GM21723 (cell line): Measurements from ENCODE around the gene LTBP4.
A peak's percentile ranks its signal among the peaks of the same experiment; 100 is the strongest.

Source experiments
- ATAC-seq: cut with Tn5 transposase; IDR thresholded peaks from one replicate; pipeline ENCODE4 v1.9.1; 2021; ENCODE audit warnings: mild to moderate bottlenecking, moderate library complexity; ENCODE audit not compliant: unreplicated experiment

LTBP4 gene

DNA sequence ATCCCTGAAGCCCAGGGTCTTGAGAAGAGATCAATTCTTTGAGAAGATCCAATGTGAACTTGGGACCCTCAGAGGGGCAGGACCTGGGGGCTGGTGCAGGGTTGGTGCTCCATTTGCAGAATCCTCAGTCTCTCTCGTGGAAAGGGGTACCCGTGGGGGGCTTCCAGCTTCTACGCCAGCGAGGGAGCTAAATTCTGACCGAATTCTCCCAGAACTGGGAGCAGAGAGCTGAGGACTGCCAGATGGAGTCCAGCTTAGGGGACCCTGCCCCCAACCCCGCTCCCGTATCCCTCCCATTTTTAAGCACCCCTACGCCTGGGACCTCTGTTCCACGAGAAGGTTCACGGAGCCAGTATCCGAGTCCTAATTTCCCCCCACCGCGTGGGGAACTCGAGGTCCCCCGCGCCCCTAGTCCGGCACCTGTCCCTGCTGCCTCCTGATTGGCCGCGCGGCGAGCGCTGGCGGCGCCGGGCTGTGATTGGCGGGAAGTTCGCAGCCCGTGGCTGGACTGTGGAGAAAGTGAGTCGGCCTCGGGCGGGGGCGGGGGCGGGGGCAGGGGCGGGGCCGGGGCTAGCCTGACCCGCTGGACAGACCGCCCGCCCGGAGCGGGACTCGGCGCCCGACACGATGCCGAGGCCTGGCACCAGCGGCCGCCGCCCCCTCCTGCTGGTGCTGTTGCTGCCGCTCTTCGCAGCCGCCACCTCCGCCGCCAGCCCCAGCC lies 4.4 kb upstream of the LTBP4 start:
- no peak for ATAC-seq

DNA sequence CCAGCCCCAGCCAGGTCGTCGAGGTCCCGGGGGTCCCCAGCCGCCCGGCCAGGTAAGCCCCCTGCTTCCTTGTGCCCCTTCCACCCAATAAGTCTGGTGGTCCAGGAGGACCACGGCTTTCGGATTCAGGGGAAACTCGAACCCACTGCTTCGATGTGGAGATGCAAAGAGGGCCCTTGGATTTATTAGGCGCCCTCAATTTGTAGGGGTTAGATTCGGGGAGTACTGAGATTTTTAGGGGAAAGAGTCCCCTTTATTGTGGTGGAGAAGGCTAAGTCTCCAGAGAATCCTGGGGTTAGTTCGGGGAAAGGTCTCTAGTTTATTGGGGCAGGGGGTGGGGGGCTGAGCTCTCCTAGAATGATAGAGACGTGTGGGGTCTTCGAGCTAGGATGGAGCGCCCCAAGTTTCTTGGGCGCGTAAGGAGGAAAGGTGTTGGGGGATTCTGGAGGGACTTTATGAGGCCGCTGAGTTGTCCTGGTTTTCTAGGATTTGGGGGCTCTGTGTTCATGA lies 3.8 kb upstream of the LTBP4 start:
- ATAC-seq: no peak

DNA sequence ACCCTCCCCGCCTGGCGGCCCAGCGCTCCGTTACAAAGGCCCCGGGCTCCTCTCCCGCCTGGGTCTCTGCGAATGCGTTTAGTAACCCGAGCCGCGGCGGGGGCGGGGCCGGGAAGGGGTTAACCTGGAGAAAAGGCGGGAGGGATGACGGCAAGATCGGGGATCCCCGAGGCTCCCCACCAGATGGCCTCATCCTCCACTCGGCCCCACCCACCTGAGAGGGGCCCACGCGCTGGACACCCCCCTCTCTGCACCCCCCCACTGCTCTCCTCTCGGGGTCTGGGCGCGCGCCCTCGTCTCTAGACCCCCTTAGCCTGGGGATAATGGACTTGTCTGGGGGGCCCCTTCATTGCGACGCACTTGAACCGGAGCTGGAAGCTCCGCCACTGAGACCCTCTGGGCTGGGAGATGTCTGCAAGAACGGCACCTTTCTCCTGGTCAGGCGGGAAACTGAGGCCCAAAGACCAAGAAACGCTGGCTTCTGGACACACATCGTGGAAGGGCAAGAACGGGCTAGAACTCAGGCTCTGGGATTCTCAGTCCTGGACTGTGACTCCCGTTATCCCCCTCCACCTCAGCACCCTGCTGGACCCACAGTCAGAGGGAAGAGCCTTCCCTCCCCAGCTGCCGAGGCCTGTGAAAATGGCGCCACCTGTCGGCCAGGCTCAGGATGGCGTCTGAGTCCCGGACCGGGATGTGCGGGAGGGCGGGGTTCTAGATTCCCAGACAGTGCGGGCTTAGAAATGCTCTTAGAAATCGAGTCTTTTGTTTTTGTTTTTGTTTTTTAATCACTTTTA lies 2.9 kb upstream of the LTBP4 start:
- no peak for ATAC-seq

DNA sequence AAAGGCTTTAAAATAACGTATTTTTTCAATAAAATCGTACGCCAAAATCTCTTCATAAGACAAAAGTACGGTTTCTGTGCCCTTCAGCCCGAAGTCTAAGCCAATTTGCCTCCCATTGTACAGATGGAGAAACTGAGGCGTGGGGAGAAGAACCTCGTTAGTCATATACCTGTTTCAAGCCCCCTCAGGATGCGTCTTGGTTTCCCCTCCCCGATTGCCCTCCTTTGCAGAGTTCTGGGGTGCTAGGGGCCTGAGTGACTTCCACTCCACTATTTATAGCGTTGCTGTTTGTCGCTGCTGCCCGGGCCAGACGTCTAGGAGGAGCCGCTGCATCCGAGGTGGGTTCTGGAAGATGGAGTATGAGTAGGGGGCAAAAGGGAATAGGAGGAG lies 2.3 kb upstream of the LTBP4 start:
- ATAC-seq: no peak

DNA sequence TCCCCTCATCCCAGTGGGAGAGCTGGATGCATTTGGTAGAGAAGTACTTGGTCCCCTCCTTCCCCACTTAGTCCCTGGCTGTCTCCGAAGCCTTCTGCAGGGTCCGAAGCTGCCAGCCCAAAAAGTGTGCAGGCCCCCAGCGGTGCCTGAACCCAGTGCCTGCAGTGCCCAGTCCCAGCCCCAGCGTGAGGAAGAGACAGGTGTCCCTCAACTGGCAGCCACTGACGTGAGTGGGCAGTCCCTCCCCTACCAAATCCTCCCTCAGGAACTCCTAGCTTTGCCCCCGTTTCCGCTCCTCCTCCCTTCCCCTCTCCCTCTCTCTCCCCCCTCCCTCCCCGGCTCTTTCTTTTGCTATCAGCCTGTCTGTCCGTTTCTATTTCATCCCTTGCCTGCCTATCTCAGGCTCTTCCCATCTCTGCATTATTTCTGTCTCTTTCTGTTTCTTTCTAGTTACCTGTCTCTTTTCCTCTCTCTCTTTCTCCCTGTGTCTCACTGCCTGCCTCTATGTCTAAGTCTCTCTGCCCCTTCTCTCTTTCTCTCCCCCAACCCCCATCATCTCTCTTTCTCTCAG lies 1.8 kb upstream of the LTBP4 start:
- no peak for ATAC-seq

DNA sequence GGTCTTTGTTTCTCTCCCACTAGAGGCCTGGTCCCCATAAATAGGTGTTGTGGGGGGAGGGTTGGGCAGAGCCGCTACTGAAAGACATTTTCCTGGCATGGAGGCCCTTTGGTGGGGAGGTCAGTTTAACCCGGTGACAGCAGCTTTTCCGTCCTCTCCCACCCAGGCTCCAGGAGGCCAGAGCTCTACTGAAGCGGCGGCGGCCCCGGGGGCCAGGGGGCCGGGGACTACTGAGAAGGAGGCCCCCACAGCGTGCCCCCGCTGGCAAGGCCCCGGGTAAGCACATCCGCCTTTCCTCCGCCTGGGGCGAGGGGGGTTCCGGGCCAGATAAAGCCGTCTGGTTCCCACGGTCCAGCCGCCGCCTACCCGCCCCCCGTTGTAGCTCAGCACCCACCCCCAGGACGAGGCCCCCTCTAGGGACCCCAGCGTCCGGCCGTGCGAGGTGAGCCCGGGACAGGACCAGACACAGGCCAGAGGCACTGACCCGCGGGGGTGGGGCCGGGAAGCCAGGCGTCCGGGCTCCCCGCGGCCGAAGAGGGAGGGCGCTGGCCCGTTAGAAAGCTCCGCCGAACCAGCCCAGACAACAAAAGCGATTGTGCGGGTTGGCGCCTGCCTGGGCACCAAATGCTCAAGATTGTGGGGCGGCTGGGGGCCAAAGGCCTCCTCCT lies 1.1 kb upstream of the LTBP4 start:
- ATAC-seq: no peak

DNA sequence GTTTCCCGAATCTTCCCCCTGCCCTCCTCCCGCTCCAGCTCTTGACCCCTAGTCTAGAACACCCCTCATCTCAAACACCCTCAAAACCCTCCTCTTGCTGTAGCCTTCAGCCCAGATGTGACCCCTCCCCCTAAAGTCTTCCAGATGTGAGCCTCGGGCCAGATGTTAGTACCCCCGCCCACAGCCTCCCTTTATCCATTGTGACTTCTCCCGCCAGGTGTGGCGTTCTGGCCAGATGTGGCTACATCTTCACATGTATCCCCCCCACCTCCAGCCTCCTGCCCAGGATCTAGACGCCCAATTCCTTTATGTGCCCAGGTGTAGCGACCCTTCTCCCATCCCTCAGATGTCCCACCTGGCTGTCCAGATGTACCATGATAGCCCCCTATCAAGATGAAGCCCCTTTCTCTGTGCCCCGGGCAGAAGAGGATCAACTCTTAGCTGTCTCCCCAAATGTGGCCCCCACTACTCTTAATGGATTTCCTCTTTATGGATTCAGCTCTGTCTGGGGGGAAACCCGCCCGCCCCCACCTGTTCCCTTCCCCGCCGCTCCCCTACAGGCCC lies 517 bp upstream of the LTBP4 start:
- ATAC-seq: no peak

DNA sequence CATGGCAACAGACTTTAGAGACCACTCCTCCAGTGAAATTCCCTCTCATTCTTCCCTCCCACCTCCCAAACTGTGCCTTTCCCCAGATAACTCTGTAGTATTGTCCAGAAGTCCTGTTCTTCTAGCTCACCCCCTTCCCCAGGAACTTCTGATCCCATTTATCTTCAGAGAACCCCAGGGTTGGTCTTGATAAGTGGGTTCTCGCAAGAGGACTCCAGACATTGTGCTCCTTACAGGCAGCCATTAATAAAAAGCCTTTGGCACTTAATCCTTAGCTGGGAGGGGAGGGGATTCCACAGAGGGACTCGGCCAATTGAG lies 1.9 kb downstream of the LTBP4 start:
- no peak for ATAC-seq

DNA sequence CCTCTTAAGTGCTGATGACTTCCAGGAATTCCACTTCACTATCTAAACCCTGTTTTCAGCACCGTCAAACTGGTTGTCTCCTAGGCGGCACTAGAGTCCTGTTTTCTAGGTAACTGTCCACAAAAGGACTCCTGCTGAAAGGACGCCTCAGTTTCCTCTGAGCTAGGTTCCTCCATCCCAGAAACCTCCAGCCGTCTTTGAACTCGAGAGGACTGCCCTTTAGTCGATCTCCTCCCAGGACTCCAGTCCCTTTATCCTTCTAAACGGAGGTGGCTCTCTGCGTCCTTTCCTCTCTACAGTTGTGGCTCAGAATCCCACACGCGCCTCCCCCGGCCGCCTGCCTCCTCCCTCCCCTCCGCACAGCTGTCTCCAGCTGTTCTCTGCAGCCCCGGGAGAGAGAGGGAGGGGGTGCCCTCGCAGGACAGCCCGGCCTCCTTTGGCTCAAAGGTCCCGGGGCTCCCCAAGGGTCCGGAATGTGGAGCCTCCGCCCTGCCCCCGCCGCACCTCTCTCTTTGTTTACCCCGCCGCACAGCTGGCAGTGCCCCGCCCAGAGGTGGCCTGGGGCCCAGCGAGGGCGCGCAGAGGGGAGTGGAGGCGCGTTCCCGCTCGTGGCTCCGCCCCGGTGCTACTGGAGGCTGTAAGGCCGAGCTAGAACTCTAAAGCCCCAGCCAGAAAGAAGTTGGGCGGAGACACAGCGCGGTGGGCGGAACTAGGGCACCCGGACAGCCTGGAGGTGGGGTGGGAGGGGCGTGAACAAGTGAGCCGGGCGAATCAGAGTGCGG lies 2.4 kb downstream of the LTBP4 start:
- peak; percentile 67 for ATAC-seq

DNA sequence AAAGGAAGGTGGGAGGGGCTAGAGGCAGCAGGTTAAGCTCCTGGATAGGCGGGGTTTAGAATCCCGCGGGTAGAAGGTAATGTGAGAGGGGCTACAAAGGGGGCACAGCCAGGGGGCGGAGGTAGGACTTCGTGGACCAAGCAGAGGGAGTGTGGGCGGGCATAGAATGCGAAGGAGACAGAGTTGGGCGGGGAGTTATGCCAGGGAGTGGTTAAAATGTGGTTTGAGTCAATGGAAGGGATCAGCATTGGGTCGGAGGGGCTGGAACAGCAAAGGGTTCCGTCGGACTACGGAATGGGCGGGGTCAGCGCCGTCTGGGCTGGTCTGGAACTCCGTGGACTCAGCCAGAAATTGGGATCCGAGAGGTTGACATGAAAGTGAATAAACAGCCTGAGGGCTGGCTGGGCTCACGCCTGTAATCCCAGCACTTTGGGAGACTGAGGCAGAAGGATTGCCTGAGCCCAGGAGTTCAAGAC lies 3.0 kb downstream of the LTBP4 start:
- no peak for ATAC-seq

DNA sequence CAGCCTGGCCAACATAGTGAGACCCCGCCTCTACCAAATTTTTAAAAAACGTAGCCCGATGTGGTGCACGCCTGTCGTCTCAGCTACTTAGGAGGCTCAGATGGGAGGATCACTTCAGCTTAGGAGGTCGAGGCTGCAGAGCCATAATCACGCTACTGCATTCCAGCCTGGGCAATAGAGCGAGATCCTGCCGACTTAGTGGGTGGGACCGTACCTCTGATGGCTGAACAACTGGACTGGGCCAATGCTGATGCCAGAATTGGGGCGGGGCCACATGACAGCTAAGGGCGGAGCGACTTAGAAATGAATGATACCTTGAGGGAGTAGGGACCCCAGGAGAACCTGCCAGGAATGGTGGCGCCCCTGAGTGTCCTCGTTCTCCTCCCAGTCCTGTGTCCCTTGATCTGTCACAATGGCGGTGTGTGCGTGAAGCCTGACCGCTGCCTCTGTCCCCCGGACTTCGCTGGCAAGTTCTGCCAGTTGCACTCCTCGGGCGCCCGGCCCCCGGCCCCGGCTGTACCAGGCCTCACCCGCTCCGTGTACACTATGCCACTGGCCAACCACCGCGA lies 3.6 kb downstream of the LTBP4 start:
- ATAC-seq: no peak

DNA sequence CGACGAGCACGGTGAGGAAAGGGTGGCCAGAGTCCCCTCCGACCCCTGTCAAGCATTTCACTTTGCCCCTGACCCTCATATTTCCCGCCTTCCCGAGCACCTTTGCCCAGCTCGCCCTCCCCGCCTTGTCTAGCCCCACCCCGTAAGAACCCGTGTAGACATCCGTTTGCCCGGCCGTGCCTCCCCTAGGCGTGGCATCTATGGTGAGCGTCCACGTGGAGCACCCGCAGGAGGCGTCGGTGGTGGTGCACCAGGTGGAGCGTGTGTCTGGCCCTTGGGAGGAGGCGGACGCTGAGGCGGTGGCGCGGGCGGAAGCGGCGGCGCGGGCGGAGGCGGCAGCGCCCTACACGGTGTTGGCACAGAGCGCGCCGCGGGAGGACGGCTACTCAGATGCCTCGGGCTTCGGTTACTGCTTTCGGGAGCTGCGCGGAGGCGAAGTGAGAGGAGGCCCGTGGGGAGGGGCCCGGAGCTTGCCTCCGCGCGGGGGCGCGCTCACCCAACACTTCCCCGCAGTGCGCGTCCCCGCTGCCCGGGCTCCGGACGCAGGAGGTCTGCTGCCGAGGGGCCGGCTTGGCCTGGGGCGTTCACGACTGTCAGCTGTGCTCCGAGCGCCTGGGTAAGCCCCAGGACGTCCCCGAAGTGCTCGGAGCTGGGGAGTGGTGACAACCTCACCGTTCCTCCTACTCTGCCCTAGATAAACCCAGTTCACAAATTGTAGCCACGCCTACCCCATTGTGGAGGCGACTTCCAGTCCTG lies 4.2 kb downstream of the LTBP4 start:
- peak; percentile 27 for ATAC-seq

DNA sequence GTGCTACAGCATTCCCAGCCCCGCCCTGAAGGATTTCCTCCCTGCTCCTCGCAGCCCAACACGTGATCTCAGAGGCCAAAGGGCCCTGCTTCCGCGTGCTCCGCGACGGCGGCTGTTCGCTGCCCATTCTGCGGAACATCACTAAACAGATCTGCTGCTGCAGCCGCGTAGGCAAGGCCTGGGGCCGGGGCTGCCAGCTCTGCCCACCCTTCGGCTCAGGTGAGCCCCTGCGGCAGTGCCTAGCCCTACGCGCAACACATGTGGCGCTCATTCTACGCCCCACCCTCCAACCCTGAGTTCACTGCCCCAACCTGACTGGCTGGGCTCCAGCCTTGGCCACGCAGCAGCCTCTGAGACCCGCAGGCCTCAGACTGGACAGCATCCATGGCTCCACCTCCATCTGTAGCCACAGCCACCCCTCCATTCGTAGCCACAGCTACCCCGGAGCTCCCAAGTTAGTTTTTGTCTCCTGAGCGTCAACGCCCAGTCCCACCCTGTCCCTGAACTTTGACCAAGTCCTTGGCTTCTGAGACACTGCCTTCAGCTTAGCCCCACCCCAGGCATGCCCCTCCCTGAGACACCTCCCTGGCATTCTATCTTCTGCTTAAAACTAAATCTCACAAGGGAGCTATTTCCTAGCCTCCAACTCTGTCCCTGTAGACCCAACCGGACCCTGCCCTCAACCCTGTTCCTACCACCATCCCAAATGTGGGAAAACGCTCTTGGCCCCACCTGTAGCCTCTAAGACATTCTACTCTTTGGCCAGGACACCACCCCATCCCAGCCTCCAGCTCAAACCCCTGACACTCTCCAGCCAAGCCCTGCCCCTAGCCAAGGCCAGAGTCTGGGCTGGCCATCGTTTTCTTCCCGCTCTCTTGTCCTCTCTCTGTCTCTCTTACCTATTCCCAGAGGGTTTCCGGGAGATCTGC lies 6.4 kb downstream of the LTBP4 start:
- no peak for ATAC-seq

DNA sequence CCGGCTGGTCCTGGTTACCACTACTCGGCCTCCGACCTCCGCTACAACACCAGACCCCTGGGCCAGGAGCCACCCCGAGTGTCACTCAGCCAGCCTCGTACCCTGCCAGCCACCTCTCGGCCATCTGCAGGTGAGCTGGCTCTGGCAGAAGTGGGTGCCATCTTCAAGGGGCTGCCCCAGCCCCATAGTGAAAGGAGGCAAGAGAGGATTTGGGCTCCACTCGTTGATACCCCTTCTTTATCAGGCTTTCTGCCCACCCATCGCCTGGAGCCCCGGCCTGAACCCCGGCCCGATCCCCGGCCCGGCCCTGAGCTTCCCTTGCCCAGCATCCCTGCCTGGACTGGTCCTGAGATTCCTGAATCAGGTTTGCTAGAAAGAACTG lies 7.1 kb downstream of the LTBP4 start:
- ATAC-seq: no peak

DNA sequence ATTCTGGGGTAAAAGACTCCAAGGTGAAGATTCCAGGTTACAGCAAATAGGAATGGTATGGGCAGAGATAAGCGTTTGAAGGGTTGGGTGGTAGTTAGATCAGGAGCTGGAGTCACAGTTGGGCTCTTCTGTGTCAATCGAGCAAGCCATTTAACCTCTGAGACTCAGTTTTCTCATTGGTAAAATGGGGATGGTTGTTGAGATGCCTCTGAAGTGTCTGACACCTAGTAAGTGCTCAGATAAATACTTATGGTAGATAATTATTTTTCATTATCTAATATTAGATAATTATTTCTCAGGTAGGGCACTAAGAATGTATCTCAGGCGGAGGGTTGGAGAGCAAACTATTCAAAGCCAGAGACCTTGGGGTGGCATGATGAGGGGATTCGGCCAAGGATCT lies 7.8 kb downstream of the LTBP4 start:
- no peak for ATAC-seq

DNA sequence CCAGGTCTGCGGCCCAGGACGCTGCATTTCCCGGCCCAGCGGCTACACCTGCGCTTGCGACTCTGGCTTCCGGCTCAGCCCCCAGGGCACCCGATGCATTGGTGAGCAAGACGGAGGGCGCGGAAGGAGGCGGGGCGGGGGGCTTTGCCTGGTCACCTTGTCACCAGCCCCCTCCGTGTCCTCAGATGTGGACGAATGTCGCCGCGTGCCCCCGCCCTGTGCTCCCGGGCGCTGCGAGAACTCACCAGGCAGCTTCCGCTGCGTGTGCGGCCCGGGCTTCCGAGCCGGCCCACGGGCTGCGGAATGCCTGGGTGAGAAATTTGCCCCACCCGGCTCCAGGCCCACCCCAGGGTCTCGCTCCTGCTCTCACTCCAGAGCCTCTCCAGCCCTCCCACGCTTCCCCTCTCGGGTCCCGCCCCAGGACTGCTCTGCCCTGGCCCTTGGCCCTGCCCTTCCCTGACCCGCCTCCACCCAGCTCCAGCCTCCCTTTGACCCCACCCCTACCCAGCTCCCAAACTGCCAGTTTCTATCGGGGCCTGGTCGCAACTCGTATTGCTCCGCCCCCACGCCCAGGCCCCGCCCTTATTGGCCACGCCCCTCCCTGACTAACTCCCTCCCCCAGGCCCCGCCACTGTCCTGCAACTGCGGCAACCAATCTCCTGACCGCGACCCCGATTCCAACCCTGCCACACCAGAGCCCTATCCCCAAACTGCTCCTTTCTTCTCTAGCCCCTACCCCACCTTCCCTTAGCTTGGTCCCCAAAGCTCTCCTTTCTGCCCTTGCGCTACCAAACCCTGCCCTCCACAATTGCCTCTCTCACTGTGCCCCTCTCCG lies 8.6 kb downstream of the LTBP4 start:
- ATAC-seq: peak; percentile 41

DNA sequence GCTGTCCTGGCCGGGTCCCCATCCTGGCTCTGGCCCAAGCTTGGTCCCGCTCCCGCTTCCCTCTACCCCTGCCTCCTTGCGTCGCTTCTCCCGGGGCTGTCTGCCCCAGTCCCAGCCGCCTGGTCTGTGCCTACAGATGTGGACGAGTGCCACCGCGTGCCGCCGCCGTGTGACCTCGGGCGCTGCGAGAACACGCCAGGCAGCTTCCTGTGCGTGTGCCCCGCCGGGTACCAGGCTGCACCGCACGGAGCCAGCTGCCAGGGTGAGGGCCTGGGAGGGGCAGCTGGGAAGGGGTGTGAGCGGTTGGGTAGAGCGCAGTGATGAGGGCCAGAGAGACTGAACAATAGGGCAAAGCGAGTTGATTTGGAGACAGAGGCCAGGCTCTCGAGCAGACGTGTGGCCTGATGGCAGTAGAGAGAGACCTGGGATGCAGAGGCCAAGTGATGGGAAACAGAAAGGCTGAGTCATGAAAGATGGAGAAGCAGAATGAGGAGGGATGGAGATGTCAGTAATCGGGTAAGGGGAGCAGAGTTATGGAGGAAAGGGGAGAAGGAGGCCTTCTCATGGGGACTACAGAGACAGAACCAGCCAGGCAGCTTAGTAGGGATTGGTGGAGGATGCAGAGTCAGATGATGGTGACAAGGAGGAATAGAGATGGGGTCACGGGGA lies 9.4 kb downstream of the LTBP4 start:
- ATAC-seq: no peak
